Fibroblast of villous mesenchyme (primary cell): ENCODE measurements around the gene GNPDA1. TPM values are rescaled to one million over a fixed set of nuclear protein-coding genes. Genes with fewer than 3 reads are reported as not detected.

Source experiments
- DNase-seq: peaks from one replicate; pipeline ENCODE4 v3.0.0-alpha.2; 2010; ENCODE audit warnings: low read depth
- H3K4me3 ChIP-seq: 2 replicates; pipeline ENCODE4 v1.5.1; 2011; ENCODE audit warnings: low read depth, mild to moderate bottlenecking, low read length
- CTCF ChIP-seq: IDR thresholded peaks from 2 replicates; pipeline ENCODE4 v1.5.1; 2012; ENCODE audit warnings: low read depth, mild to moderate bottlenecking, low read length; ENCODE audit not compliant: insufficient read depth
- total RNA-seq: library from RNA; depleted of rRNA; stranded (reverse); fragments of >200 nt; gene quantifications from 2 replicates; pipeline ENCODE4 v1.2.3, GENCODE V29; 2012

The GNPDA1 gene
- total RNA-seq, 1 donor, result 59.6 TPM

GRCh38 chr5:141989720-141990119, 23.1 kb downstream of the GNPDA1 start:
- H3K4me3 ChIP-seq, result no peak overlapping the region
- no peak for DNase-seq
- no peak for TF ChIP-seq CTCF

GRCh38 chr5:141986072-141986471, 26.8 kb downstream of the GNPDA1 start:
- H3K4me3 ChIP-seq, result no peak overlapping the region
- DNase-seq, result peak; percentile 12
- TF ChIP-seq CTCF, result no peak

- H3K4me3 ChIP-seq, result no peak overlapping the region
- DNase-seq, result no peak
- no peak for TF ChIP-seq CTCF
These were observed 30.2 kb downstream of the GNPDA1 start for GRCh38 chr5:141982626-141983025.

- no peak overlapping the region for H3K4me3 ChIP-seq
- no peak for TF ChIP-seq CTCF
- DNase-seq, result no peak
These were observed 34.4 kb downstream of the GNPDA1 start for GRCh38 chr5:141978389-141978788.

- no peak overlapping the region for H3K4me3 ChIP-seq
- DNase-seq, result no peak
- no peak for TF ChIP-seq CTCF
These were observed 36.7 kb downstream of the GNPDA1 start for GRCh38 chr5:141976176-141976575.

- TF ChIP-seq CTCF, result no peak
These were observed 38.8 kb downstream of the GNPDA1 start for GRCh38 chr5:141973871-141974595.

More at GRCh38 chr5:141973871-141974595, 38.8 kb downstream of the GNPDA1 start:
- peak; percentile 74 for DNase-seq
- H3K4me3 ChIP-seq, result no peak overlapping the region
